ENCODE measurements around the gene PFAS. TPM values are rescaled to one million over a fixed set of nuclear protein-coding genes. Genes with fewer than 3 reads are reported as not detected.
"Not testable (repeated sequence)": the region's sequence is repeated elsewhere in the genome, so short reads cannot be mapped to it uniquely, and the experiment has no call there.

Gene PFAS
- polyA plus RNA-seq (ENCODE audit: insufficient read length in 4 of 4), result 10 to 100 TPM; 41.0 to 49.0 (median 45.1) TPM

- DNase-seq (ENCODE audit: low read depth in 4 of 4, low spot score in 3 of 4), result peak; percentile 87 to 94 (median 92)
Measured at GRCh38 chr17:8248751-8249607, at the start of gene PFAS. Gene PFAS, plus strand, starts transcription at chr17:8249289. Its CDS starts 4,649 bp downstream, at chr17:8253938.

GRCh38 chr17:8204761-8205555 lies 44.1 kb upstream of the PFAS start:
- DNase-seq (ENCODE audit: low read depth in 4 of 4, low spot score in 3 of 4), result no peak

GRCh38 chr17:8206536-8206935 lies 42.6 kb upstream of the PFAS start:
- no peak for DNase-seq (ENCODE audit: low read depth in 4 of 4, low spot score in 3 of 4)

GRCh38 chr17:8209907-8210760 lies 39.0 kb upstream of the PFAS start, which contains the start of gene AURKB:
Gene AURKB, minus strand, starts transcription at chr17:8210575. Its CDS starts 351 bp downstream, at chr17:8210224.
- DNase-seq (ENCODE audit: low read depth in 4 of 4, low spot score in 3 of 4), result peak; percentile 83 to 97 (median 96)

GRCh38 chr17:8210761-8211458 lies 38.2 kb upstream of the PFAS start:
- no peak for DNase-seq (ENCODE audit: low read depth in 4 of 4, low spot score in 3 of 4)

GRCh38 chr17:8212312-8213180 lies 36.5 kb upstream of the PFAS start:
- no peak for DNase-seq (ENCODE audit: low read depth in 4 of 4, low spot score in 3 of 4)

- DNase-seq (ENCODE audit: low read depth in 4 of 4, low spot score in 3 of 4), result not testable (repeated sequence)
Measured at GRCh38 chr17:8214000-8214399, 35.1 kb upstream of the PFAS start.

- peak; percentile 94 to 97 (median 96) for DNase-seq (ENCODE audit: low read depth in 4 of 4, low spot score in 3 of 4)
Measured at GRCh38 chr17:8220783-8221662, 28.1 kb upstream of the PFAS start.

- peak; percentile 90 to 93 (median 92) for DNase-seq (ENCODE audit: low read depth in 4 of 4, low spot score in 3 of 4)
Measured at GRCh38 chr17:8221663-8222379, 27.3 kb upstream of the PFAS start.

- no peak for DNase-seq (ENCODE audit: low read depth in 4 of 4, low spot score in 3 of 4)
Measured at GRCh38 chr17:8222380-8222629, 26.8 kb upstream of the PFAS start.

- peak; percentile 82 to 86 (median 84) for DNase-seq (ENCODE audit: low read depth in 4 of 4, low spot score in 3 of 4)
Measured at GRCh38 chr17:8222630-8223355, 26.3 kb upstream of the PFAS start.

- peak in 2 of 4 donors; percentile 43 to 58 for DNase-seq (ENCODE audit: low read depth in 4 of 4, low spot score in 3 of 4)
Measured at GRCh38 chr17:8223356-8224126, 25.5 kb upstream of the PFAS start.

GRCh38 chr17:8224891-8225812 lies 23.9 kb upstream of the PFAS start:
- no peak for DNase-seq (ENCODE audit: low read depth in 4 of 4, low spot score in 3 of 4)

GRCh38 chr17:8225813-8226535 lies 23.1 kb upstream of the PFAS start:
- peak in 1 of 4 donors; percentile 26 for DNase-seq (ENCODE audit: low read depth in 4 of 4, low spot score in 3 of 4)
